Kidney capillary endothelial cell (primary cell): ENCODE data around the gene ASH1L.
"Not testable (repeated sequence)": the region's sequence is repeated elsewhere in the genome, so short reads cannot be mapped to it uniquely, and the experiment has no call there.

Source experiments
- DNase-seq: peaks from one replicate; pipeline ENCODE4 v3.0.0-alpha.2; 2018; ENCODE audit warnings: low spot score

ASH1L gene

DNA sequence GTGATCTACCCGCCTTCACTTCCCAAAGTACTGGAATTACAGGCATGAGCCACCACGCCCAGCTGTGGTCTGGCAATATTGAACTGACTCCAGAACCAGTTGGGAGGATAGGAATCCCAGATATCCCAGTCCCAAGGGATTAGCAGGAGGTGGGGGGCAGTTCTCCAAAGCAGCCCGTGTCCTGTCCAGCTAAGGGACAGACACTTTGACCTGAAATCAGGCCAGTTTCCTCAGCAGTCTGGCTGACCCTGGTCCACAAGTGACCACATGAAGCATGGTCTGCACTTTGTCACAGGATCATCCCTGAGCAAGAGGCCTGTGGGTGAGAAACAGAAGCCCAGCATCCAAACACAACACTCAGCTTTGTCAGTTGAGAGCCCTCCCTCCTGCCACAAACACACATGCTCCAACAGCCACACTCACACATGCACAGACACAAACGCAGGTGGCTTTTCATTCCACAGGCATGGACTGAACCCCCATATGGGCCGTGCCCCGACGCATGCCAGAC lies 256.7 kb downstream of the ASH1L start:
- DNase-seq, result no peak

GRCh38 chr1:155304558-155305063 lies 258.0 kb downstream of the ASH1L start:
- no peak for DNase-seq

DNA sequence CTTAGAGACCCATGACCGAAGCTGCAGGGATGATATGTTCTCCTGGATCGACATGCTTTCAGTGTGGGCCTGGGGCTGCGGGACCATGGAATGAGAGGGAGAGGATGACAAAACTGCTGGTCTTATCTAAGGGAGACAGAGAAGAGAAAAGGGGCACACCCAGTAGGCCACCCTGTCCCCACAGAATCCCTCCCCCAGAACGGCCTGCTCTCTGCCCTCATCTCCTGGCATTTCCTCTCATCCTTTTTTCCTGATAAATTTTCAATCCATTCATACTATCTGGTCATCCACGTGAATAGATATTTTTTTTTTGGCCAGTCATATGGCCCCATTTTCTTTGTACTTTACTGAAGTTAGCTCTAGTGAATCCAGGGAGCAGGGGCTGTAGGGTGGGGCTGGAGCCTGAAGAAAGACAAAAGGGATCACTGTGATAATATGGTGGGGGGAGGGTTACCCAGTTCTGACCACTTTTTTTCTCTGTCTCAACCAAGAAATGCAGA lies 261.2 kb downstream of the ASH1L start, which contains the start of gene PKLR:
PKLR (minus strand) TSS at position 97 of the 500 bp plus-strand sequence; CDS start at position 54, 43 bp downstream.
- DNase-seq, result no peak

DNA sequence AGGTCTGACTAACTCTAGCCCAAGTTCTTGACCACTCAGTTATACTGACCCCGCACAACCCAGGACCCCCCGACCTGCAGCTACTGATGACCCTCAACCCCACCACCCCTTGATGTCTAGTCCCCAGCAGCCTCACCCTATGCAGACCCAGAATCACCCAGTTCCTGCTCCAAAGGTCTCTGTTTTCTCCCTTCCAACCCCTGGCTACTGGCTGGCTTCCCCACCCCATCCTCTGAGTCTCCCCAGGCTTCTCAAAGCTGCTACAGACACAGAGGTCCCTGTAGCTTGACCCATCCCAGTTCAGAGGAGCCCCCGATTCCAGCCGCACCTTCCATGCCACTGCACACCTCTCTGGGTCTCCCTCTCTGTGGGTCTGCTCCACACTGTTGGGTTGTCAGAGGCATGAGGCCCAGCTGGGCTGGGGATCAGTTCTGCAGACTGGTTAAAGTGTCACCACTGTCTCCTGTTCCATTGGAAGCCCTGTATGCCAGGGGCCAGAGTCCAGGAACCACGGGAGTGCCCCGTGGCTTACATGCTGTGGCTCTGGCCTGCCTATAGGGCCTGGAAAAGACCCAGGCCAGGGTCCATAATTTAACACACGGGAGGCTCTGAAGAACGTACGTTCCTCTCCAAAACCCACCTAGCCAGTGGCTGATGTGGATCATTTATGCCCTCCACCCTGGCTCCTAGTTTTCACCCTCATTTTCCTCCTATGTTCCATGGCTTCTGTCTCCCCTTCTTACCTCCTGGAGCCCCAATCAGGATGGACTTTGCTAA lies 261.9 kb downstream of the ASH1L start:
- no peak for DNase-seq

GRCh38 chr1:155300024-155300423 lies 262.6 kb downstream of the ASH1L start:
- no peak for DNase-seq

GRCh38 chr1:155297384-155297783 lies 265.2 kb downstream of the ASH1L start:
- DNase-seq, result no peak

DNA sequence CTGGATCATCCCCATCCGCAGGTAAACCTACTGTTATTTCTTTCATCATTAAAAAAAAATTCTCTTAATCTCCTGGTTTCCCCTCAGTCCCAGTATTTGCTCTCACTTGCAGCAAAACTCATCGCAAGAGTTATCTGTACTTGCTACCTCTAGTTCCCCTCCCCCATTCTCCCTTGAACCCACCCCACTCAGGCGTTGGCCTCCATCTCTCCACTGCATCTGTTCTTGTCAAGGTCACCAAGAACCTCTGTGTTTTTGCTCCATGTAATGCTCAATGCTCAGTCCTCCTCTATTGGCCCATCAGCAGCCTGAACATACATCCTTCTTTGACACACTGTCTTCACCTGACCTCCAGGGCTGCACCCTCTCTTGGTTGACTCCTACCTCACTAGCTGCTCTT lies 265.9 kb downstream of the ASH1L start:
- no peak for DNase-seq

- DNase-seq, result no peak
Observed at GRCh38 chr1:155295942-155296267, 266.7 kb downstream of the ASH1L start.

- no peak for DNase-seq
Observed at GRCh38 chr1:155295183-155295941, 267.2 kb downstream of the ASH1L start.

- DNase-seq, result no peak
Observed at GRCh38 chr1:155294520-155295182, 268.0 kb downstream of the ASH1L start.

DNA sequence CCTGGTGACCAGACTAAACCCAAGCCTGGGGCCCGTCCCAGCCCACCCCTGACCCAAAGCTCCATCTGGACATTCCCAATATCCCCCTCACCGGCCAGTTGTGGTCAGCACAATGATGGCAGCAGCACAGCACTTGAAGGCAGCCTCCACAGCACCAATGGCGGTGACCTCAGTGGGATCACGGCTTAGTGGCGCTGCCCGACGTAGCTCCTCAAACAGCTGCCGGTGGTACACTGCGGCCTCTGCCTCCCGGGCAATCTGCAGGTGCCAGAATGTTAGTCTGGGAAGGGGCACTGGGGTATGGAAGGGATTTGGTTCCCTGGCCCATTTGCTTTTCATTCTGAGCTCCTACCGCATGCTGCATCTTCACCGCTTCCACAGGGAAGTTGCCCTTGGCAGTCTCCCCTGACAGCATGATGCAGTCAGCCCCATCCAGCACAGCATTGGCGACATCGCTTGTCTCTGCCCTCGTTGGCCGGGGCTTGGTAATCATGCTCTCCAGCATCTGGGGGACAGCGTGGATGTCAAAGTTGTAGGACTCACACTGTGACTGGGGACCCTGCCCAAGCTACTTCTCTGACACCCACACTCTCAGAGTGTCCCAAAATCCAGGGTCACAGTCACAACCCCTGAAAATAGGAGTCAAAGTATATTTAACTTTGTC lies 269.4 kb downstream of the ASH1L start:
- DNase-seq, result no peak

DNA sequence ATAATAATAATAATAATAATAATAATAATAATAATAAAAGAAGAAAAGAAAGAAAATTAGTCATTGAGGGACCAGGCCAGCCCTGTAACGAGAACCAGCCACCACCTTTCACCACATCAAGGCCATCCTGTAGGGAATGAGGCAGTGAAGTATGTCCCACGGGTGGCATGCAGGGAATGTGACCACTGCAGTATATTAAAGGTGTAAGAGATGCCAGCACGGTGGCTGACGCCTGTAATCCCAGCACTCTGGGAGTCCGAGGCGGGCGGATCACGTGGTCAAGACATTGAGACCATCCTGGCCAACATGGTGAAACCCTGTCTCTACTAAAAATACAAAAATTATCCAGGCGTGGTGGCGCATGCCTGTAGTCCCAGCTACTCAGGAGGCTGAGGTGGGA lies 271.6 kb downstream of the ASH1L start:
- DNase-seq, result not testable (repeated sequence)

GRCh38 chr1:155287987-155288543 lies 274.5 kb downstream of the ASH1L start:
- no peak for DNase-seq

DNA sequence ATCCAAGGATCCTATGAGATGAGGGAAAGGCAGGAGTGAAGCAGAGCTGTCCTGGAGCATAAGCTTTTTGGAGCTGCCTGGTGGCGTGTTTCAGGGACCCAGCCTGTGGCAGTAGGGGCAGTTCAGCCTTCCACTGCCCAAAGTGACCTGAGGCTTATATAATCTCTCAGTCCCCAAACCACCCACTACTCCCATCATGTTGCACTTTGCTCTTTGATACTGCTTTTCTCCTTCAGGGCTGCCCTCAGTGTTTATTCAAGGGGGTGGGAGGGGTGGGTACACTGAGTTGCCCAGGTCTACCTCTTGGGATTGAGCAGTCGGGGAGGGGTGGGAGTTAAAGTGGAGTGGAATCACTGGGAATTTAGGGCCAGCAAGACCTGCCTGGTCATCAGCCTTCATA lies 276.1 kb downstream of the ASH1L start:
- no peak for DNase-seq

DNA sequence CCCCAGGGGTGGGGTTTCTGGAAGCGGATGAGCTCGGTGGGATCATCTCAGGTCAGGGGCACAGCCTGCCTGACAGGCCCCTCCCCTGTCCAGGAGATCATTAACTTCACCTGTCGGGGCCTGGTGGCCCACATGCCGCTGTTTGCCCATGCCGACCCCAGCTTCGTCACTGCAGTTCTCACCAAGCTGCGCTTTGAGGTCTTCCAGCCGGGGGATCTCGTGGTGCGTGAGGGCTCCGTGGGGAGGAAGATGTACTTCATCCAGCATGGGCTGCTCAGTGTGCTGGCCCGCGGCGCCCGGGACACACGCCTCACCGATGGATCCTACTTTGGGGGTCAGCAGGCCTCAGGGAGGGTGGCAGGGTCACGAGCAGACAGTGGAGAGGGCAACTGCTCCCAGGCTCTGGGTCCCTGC lies 277.0 kb downstream of the ASH1L start:
- no peak for DNase-seq
